SK-N-SH (cell line): Measurements from ENCODE around the gene ACBD6. TPM values are rescaled to one million over a fixed set of nuclear protein-coding genes. Genes with fewer than 3 reads are reported as not detected.

Source experiments
- CTCF ChIA-PET: fragments of 300-600, 350-600 bp; formaldehyde crosslinking; extraction: SDS; loops from one replicate; lab custom pipeline; 2021; lab: Yijun Ruan, JAX
- POLR2A ChIA-PET: fragments of 350-600 bp; sonication (Branson Sonifier 250); formaldehyde crosslinking; extraction: SDS; loops from one replicate; lab custom pipeline; 2020; ENCODE audit warnings: antibody characterized with exemption, inconsistent platforms; lab: Yijun Ruan, JAX
- DNase-seq: peaks from one replicate; pipeline ENCODE4 v3.0.0; 2012
- H2AFZ ChIP-seq: fragments of 200-600 bp; sonication (generic); 2 replicates; pipeline ENCODE4 v1.8.1; 2016; ENCODE audit warnings: antibody characterized with exemption, mild to moderate bottlenecking, low read depth
- H3F3A ChIP-seq: fragments of 200-600 bp; sonication (generic); replicated peaks from 2 replicates; pipeline ENCODE3; 2016; ENCODE audit warnings: antibody characterized with exemption, mild to moderate bottlenecking; ENCODE audit not compliant: insufficient read depth
- H3K27ac ChIP-seq, 2 experiments: fragments of 200-500 bp in 1 of 2; fragments of 200-600 bp in 1 of 2; sonication (Bioruptor generic) in 1 of 2; sonication (generic), shearing (Covaris generic) in 1 of 2; 2 replicates each; pipeline versions ENCODE4 v1.5.1 to v1.6.1; 2014 to 2016; ENCODE audit warnings: low read depth in 2 of 2, inconsistent platforms in 1 of 2, low read length in 1 of 2, mild to moderate bottlenecking in 1 of 2, mixed read lengths in 1 of 2
- H3K27me3 ChIP-seq: fragments of 200-600 bp; sonication (generic), shearing (Covaris generic); 2 replicates; pipeline ENCODE4 v1.6.1; 2016; ENCODE audit warnings: mixed run types; ENCODE audit not compliant: insufficient read depth
- H3K36me3 ChIP-seq, 2 experiments: fragments of 200-500 bp in 1 of 2; fragments of 200-600 bp in 1 of 2; sonication (Bioruptor generic) in 1 of 2; sonication (generic) in 1 of 2; replicated peaks in 1 of 2; 2 replicates each; pipeline versions ENCODE3 to v1.5.1; 2014 to 2016; ENCODE audit warnings: low read length in 1 of 2, mild to moderate bottlenecking in 1 of 2; ENCODE audit not compliant: insufficient read depth in 2 of 2, control insufficient read depth in 1 of 2
- H3K4me1 ChIP-seq, 2 experiments: fragments of 200-500 bp in 1 of 2; fragments of 200-600 bp in 1 of 2; sonication (Bioruptor generic) in 1 of 2; sonication (generic), shearing (Covaris generic) in 1 of 2; 2 replicates each; pipeline versions ENCODE4 v1.5.1 to v1.6.1; 2014 to 2016; ENCODE audit warnings: low read depth in 1 of 2, low read length in 1 of 2, mixed run types in 1 of 2; ENCODE audit not compliant: insufficient read depth in 2 of 2, control insufficient read depth in 1 of 2
- H3K4me2 ChIP-seq: fragments of 200-600 bp; sonication (generic), shearing (Covaris generic); 2 replicates; pipeline ENCODE4 v1.6.1; 2017; ENCODE audit warnings: mixed run types
- H3K4me3 ChIP-seq, 2 experiments: fragments of 200-500 bp in 1 of 2; fragments of 200-600 bp in 1 of 2; sonication (Bioruptor generic) in 1 of 2; sonication (generic), shearing (Covaris generic) in 1 of 2; 2 replicates each; pipeline versions ENCODE4 v1.5.1 to v1.8.1; 2014 to 2016; ENCODE audit warnings: low read depth in 2 of 2, inconsistent platforms in 1 of 2, low read length in 1 of 2, mild to moderate bottlenecking in 1 of 2, mixed read lengths in 1 of 2, moderate library complexity in 1 of 2
- H3K79me2 ChIP-seq: fragments of 200-600 bp; sonication (generic); 2 replicates; pipeline ENCODE4 v1.8.1; 2017; ENCODE audit warnings: mild to moderate bottlenecking; ENCODE audit not compliant: insufficient read depth
- H3K9ac ChIP-seq: fragments of 200-600 bp; sonication (generic); 2 replicates; pipeline ENCODE4 v1.6.1; 2017; ENCODE audit warnings: mixed run types
- H3K9me2 ChIP-seq: fragments of 200-600 bp; sonication (generic); 2 replicates; pipeline ENCODE4 v1.6.1; 2017; ENCODE audit warnings: mixed run types
- H3K9me3 ChIP-seq: fragments of 200-600 bp; sonication (generic); 2 replicates; pipeline ENCODE4 v1.6.1; 2017; ENCODE audit warnings: mixed run types, mild to moderate bottlenecking, moderate library complexity
- H4K20me1 ChIP-seq: fragments of 200-600 bp; sonication (generic); 2 replicates; pipeline ENCODE4 v1.6.1; 2017; ENCODE audit warnings: mild to moderate bottlenecking, mixed run types; ENCODE audit not compliant: insufficient read depth
- CHD2 ChIP-seq: fragments of 150-350 bp; IDR thresholded peaks from 2 replicates; pipeline ENCODE4 v1.6.1; 2018; ENCODE audit warnings: low read length; ENCODE audit not compliant: partially characterized antibody
- FOXJ3 ChIP-seq: sonication (generic); formaldehyde crosslinking; IDR thresholded peaks from 2 replicates; pipeline ENCODE4 v1.5.1; 2020; ENCODE audit warnings: mild to moderate bottlenecking, missing genetic modification reagents
- FOXM1 ChIP-seq: IDR thresholded peaks from 2 replicates; pipeline ENCODE4 v1.4.0; 2012; ENCODE audit warnings: low read depth, mild to moderate bottlenecking
- MXI1 ChIP-seq: IDR thresholded peaks from 2 replicates; pipeline ENCODE4 v1.6.1; 2012; ENCODE audit warnings: mild to moderate bottlenecking, low read depth, low read length, improper control_type of control experiment
- RCOR1 ChIP-seq: fragments of 150-350 bp; IDR thresholded peaks from 2 replicates; pipeline ENCODE4 v1.6.1; 2017; ENCODE audit warnings: antibody characterized with exemption, low read length
- RXRA ChIP-seq: IDR thresholded peaks from 2 replicates; pipeline ENCODE4 v1.4.0; 2012; ENCODE audit warnings: low read depth, mild to moderate bottlenecking, borderline replicate concordance
- SIN3A ChIP-seq: IDR thresholded peaks from 2 replicates; pipeline ENCODE4 v1.6.1; 2012; ENCODE audit warnings: low read depth, mild to moderate bottlenecking, low read length, moderate library complexity, borderline replicate concordance
- SMC3 ChIP-seq: IDR thresholded peaks from 2 replicates; pipeline ENCODE4 v1.6.1; 2012; ENCODE audit warnings: low read depth, low read length, improper control_type of control experiment
- TCF12 ChIP-seq: IDR thresholded peaks from 2 replicates; pipeline ENCODE4 v1.4.0; 2012
- TEAD4 ChIP-seq: IDR thresholded peaks from 2 replicates; pipeline ENCODE4 v1.4.0; 2012; ENCODE audit warnings: mild to moderate bottlenecking, borderline replicate concordance; ENCODE audit not compliant: insufficient read depth
- WGBS: methylation state at CpG from one replicate; pipeline ENCODE4 v1.1.6; 2017; ENCODE audit warnings: low lambda C conversion rate; 5-methylcytosine and 5-hydroxymethylcytosine counted together
- polyA plus RNA-seq, 3 experiments: library from polyadenylated mRNA; depleted of rRNA; stranded (reverse); fragments of >200 nt; gene quantifications; 2 replicates each; pipeline ENCODE4 v1.2.3, GENCODE V29; 2012
- TF ChIP-seq, protein P1 (sequence below): fragments of 150-350 bp; IDR thresholded peaks from 2 replicates; pipeline ENCODE4 v1.6.1; 2016; ENCODE audit warnings: mild to moderate bottlenecking, low read depth, low read length
- TF ChIP-seq, protein P2 (sequence below): fragments of 150-350 bp; IDR thresholded peaks from 2 replicates; pipeline ENCODE4 v1.6.1; 2017; ENCODE audit warnings: antibody characterized with exemption, low read length, low read depth, borderline replicate concordance
- TF ChIP-seq, protein P3 (sequence below): fragments of 200-600 bp; sonication (generic); IDR thresholded peaks from 2 replicates; pipeline ENCODE4 v1.6.1; 2017; ENCODE audit warnings: antibody characterized with exemption, mild to moderate bottlenecking, moderate library complexity
- TF ChIP-seq, protein P4 (sequence below): IDR thresholded peaks from 2 replicates; pipeline ENCODE4 v1.4.0; 2012; ENCODE audit warnings: low read depth, borderline replicate concordance
- TF ChIP-seq, protein P5 (sequence below): IDR thresholded peaks from 2 replicates; pipeline ENCODE4 v1.6.1; 2012; ENCODE audit warnings: mild to moderate bottlenecking, low read depth, low read length, moderate library complexity

The ACBD6 gene
- polyA plus RNA-seq, 1 of the 3 experiments (the other 2 are of a cell fraction) = 60.9 TPM

DNA sequence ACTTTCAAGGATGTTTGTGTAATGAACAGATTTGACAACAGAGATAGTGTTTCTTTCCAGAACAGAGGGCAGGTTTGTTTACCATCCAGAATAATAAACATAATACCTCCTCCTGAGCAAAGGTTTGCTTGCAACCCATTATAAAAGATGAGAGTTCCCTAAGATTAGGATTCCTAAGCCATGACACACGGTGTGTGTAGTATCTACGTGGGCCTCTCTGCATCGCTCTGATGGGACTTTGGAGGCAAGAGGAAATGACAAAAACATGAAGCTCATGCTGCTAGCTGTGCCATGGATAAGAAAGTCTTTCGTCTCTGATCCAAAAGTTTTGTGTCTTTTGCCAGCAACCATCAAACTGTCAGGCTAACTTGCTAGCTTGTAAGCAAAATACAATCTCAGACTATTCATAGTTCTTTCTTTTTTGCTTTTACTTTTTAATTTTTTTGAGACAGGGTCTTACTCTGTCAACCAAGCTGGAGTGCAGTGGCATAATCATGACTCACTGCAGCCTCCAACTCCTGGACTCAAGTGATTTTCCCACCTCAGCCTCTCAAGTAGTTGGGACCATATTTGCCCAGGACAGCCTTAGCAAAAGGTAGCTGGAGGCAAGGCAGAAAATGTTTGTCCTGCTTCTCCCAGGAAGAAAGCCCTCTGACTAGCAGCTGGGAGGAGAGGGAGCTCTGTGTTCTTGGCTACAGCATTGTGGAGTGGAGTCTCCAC is 191.2 kb downstream of the ACBD6 start (continued):
- TF ChIP-seq, protein P1, sequence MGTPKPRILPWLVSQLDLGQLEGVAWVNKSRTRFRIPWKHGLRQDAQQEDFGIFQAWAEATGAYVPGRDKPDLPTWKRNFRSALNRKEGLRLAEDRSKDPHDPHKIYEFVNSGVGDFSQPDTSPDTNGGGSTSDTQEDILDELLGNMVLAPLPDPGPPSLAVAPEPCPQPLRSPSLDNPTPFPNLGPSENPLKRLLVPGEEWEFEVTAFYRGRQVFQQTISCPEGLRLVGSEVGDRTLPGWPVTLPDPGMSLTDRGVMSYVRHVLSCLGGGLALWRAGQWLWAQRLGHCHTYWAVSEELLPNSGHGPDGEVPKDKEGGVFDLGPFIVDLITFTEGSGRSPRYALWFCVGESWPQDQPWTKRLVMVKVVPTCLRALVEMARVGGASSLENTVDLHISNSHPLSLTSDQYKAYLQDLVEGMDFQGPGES = no peak
- TF ChIP-seq TEAD4 = no peak
- TF ChIP-seq, protein P2, sequence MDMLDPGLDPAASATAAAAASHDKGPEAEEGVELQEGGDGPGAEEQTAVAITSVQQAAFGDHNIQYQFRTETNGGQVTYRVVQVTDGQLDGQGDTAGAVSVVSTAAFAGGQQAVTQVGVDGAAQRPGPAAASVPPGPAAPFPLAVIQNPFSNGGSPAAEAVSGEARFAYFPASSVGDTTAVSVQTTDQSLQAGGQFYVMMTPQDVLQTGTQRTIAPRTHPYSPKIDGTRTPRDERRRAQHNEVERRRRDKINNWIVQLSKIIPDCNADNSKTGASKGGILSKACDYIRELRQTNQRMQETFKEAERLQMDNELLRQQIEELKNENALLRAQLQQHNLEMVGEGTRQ = no peak
- TF ChIP-seq, protein P3, sequence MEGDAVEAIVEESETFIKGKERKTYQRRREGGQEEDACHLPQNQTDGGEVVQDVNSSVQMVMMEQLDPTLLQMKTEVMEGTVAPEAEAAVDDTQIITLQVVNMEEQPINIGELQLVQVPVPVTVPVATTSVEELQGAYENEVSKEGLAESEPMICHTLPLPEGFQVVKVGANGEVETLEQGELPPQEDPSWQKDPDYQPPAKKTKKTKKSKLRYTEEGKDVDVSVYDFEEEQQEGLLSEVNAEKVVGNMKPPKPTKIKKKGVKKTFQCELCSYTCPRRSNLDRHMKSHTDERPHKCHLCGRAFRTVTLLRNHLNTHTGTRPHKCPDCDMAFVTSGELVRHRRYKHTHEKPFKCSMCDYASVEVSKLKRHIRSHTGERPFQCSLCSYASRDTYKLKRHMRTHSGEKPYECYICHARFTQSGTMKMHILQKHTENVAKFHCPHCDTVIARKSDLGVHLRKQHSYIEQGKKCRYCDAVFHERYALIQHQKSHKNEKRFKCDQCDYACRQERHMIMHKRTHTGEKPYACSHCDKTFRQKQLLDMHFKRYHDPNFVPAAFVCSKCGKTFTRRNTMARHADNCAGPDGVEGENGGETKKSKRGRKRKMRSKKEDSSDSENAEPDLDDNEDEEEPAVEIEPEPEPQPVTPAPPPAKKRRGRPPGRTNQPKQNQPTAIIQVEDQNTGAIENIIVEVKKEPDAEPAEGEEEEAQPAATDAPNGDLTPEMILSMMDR = no peak
- no peak for TF ChIP-seq MXI1
- no peak for TF ChIP-seq RXRA
- TF ChIP-seq SMC3 = no peak
- TF ChIP-seq, all 33 proteins: peak for 0

DNA sequence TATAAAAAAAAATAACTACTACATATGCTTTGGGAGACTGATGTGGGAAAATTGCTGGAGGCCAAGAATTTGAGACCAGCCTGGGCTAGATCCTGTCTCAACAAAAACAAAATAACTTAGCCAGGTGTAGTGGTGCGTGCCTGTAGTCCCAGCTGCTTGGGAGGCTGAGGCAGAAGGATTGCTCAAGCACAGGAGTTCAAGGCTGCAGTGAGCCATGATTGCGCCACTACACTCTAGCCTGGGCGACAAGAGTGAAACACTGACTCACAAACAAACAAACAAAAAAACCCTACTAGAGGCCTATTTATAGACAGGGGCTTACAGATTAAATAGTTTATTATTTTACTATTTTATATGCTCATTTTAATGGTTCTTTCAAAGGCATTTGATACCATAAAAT is 192.3 kb downstream of the ACBD6 start:
- TF ChIP-seq, protein P4, sequence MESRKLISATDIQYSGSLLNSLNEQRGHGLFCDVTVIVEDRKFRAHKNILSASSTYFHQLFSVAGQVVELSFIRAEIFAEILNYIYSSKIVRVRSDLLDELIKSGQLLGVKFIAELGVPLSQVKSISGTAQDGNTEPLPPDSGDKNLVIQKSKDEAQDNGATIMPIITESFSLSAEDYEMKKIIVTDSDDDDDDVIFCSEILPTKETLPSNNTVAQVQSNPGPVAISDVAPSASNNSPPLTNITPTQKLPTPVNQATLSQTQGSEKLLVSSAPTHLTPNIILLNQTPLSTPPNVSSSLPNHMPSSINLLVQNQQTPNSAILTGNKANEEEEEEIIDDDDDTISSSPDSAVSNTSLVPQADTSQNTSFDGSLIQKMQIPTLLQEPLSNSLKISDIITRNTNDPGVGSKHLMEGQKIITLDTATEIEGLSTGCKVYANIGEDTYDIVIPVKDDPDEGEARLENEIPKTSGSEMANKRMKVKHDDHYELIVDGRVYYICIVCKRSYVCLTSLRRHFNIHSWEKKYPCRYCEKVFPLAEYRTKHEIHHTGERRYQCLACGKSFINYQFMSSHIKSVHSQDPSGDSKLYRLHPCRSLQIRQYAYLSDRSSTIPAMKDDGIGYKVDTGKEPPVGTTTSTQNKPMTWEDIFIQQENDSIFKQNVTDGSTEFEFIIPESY = no peak
- TF ChIP-seq TCF12 (no peak), RCOR1 (no peak), FOXJ3 (CRISPR knock-in tag) (no peak), CHD2 (no peak), SIN3A (no peak), FOXM1 (no peak), TEAD4 (no peak)
- TF ChIP-seq, protein P2 = no peak
- TF ChIP-seq, protein P5, sequence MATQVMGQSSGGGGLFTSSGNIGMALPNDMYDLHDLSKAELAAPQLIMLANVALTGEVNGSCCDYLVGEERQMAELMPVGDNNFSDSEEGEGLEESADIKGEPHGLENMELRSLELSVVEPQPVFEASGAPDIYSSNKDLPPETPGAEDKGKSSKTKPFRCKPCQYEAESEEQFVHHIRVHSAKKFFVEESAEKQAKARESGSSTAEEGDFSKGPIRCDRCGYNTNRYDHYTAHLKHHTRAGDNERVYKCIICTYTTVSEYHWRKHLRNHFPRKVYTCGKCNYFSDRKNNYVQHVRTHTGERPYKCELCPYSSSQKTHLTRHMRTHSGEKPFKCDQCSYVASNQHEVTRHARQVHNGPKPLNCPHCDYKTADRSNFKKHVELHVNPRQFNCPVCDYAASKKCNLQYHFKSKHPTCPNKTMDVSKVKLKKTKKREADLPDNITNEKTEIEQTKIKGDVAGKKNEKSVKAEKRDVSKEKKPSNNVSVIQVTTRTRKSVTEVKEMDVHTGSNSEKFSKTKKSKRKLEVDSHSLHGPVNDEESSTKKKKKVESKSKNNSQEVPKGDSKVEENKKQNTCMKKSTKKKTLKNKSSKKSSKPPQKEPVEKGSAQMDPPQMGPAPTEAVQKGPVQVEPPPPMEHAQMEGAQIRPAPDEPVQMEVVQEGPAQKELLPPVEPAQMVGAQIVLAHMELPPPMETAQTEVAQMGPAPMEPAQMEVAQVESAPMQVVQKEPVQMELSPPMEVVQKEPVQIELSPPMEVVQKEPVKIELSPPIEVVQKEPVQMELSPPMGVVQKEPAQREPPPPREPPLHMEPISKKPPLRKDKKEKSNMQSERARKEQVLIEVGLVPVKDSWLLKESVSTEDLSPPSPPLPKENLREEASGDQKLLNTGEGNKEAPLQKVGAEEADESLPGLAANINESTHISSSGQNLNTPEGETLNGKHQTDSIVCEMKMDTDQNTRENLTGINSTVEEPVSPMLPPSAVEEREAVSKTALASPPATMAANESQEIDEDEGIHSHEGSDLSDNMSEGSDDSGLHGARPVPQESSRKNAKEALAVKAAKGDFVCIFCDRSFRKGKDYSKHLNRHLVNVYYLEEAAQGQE = no peak
- Histone ChIP-seq H3K9me2 (no peaks in the 10 kb centered on the region), H3K36me3 (peaks cover 0 to 20% of the 10 kb centered on the region in 2 experiments), H3K4me1 (no peaks in the 10 kb centered on the region; a peak in 2 of 4 replicates), H3K79me2 (no peaks in the 10 kb centered on the region), H3K27ac (peak overlapping the region in 1 of 2 experiments; percentile 66; a peak in 2 of 4 replicates), H4K20me1 (no peaks in the 10 kb centered on the region), H3F3A (peaks cover 17% of the 10 kb centered on the region), H3K4me3 (no peak overlapping the region), H3K4me2 (no peak overlapping the region), H2AFZ (no peak overlapping the region), H3K9me3 (no peaks in the 10 kb centered on the region), H3K9ac (no peak overlapping the region), H3K27me3 (no peaks in the 10 kb centered on the region)
- WGBS = 93% methylated on average over 3 of the region's 3 CpGs
- POLR2A ChIA-PET = no interaction called here
- DNase-seq = no peak
- CTCF ChIA-PET = no interaction called here
